ENCODE data around the gene AIF1L.
"Not testable (repeated sequence)": the region's sequence is repeated elsewhere in the genome, so short reads cannot be mapped to it uniquely, and the experiment has no call there.

Gene AIF1L

DNA sequence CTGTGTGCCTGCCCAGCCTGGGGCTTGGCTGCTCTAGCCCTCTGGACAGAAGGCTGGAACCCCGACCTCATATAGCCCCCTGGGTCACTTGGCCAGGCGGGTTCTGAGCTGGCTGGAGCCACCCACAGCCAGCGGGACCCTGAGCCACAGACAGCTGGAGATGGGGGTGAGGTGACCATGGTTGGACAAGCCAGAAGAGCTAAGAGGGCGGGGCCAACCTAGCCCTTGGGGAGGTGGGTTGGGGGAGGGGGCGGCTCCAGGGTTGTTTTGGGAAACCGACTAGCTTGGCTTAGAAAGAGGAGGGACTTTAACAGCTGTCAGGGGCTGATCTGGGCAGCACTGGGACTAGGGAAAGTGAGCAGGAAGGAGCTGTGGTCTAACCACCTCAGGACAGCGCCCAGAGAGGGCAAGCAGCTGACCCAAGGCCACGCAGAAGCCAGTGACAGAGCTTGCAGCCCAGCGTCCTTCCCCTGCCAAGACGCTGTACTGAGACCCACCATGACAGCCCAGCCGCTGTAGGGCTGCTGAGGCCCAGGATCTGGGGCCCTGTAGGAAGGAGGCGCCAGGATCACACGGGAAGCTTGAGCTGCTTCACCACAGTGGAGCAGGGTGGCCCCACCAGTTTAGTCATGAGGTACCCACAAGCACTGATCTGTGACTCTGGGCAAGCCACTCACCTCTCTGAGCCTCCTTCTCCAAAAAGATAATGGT, 2.2 kb downstream of the AIF1L start:
- DNase-seq (ENCODE audit: low read depth, low spot score) = no peak

DNA sequence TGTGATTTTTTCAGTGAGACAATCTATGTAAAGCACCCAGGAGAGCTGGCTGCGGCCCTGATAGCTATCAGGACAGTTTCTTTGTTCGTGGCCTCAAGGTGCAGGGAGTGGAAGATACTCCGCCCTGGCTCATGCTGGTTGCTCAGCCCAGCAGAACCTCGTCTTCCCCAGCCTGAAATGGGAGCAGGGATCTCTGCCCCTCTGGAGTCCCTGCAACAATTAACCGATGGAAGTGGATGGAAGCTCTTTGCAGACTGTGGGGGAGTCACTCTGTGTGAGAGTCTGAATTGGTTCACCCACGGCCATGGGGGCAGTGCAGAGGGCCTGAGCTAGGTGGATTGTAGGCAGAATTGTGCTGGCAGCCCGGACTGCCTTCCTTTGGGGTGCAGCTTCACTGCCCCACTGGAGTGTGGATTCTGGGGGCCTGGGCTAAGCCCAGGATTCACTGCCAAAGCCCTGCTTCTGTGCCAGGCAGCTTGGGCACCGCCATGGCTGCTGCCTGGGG, 2.8 kb downstream of the AIF1L start:
- no peak for DNase-seq (ENCODE audit: low read depth, low spot score)

DNA sequence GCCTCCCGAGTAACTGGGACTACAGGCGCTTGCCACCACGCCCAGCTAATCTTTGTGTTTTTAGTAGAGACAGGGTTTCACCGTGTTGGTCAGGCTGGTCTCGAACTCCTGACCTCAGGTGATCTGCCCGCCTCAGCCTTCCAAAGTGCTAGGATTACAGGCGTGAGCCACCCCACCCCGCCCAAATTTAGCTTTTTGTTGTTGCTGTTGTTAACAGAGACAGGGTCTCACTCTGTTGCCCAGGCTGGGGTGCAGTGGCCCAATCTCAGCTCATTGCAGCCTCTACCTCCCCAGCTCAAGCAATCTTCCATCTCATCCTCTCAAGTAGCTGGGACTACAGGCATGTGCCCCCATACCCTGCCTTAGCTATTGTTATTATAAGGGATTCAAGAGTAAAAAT, 3.5 kb downstream of the AIF1L start:
- not testable (repeated sequence) for DNase-seq (ENCODE audit: low read depth, low spot score)

DNA sequence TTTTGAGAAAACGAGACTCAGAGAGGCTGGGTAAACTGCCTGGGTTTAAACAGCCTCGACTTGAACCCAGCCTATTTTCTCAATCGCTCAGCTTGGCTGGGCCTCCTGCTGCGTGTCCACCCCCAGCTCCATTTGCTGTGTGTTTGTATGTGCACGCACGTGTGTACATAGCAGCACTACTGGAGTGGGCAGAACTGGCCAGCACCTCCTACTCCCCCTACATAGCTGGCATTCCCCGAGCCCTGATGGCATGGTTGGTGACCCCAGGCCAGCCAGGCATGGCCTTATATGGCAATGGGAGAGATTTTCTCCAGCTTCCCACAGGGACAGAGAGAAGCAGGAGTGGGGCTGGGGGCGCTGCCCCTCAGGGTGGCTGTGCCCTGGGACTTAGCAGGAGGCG, 4.1 kb downstream of the AIF1L start:
- DNase-seq (ENCODE audit: low read depth, low spot score) = no peak

DNA sequence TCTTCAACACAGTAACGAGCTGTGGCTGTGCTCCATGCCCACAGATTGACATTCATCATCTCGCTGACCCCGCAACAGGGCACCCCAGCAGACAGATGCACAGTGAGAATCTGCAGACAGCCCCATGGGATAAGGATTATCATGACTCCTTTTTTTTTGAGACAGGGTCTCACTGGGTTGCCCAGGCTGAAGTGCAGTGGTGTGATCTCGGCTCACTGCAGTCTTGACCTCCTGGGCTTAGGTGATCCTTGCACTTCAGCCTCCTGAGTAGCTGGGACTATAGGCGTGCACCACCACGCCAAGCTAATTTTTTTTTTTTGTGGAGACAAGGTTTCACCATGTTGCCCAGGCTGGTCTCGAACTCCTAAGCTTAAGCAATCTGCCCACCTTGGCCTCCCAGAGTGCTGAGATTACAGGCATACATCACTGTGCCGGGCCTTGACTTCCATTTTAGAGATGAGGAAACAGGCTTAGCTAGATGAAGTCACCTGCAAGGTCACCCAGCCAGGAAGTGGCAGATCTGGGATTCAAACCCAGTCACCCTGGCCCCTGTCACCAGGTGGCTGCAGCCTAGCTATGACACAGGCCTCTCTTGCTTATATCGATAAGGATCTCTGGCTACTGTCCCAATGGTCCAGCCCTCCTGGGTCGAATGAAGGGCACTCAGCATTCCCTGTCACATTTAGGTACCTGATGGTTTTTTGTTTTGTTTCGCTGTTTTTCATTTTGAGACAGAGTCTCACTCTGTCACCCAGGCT, 5.1 kb downstream of the AIF1L start:
- no peak for DNase-seq (ENCODE audit: low read depth, low spot score)

DNA sequence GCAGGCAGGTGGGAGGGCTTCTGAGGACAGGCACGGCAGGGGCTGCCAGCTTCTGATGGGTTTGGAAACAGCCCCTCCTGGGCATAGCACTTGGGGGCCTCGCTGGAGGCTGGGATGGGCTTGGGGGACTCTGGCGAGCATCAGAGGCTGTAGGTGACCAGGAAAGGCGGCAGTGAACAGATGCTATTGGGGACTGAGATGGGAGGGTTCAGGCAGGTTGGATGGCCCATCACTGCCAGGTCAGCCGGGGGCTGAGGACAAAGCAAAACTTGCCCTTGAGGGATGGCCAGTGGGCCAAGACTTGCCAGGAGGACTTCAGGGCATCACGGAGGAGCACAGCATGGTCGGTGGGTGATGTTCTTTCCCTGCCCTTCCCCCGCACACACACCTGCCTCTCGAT, 6.7 kb downstream of the AIF1L start:
- no peak for DNase-seq (ENCODE audit: low read depth, low spot score)

DNA sequence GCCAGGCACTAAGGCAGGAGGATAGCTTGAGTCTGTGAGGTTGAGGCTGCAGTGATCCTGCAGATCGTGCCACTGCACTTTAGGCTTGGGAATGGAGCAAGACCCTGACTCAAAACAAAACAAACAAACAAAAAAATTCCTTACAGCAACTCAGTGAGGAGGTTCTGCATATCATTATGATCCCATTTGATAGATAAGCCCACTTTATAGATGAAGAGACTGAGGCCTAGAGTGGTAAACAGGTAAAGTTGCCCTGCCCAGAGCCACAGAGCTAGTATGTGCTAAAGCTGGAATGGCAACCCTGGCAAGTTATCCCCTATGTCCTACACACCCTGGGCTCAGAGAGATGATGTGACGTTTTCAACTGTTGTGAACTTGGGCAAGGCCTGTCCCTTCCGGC, 7.2 kb downstream of the AIF1L start:
- DNase-seq (ENCODE audit: low read depth, low spot score) = no peak

DNA sequence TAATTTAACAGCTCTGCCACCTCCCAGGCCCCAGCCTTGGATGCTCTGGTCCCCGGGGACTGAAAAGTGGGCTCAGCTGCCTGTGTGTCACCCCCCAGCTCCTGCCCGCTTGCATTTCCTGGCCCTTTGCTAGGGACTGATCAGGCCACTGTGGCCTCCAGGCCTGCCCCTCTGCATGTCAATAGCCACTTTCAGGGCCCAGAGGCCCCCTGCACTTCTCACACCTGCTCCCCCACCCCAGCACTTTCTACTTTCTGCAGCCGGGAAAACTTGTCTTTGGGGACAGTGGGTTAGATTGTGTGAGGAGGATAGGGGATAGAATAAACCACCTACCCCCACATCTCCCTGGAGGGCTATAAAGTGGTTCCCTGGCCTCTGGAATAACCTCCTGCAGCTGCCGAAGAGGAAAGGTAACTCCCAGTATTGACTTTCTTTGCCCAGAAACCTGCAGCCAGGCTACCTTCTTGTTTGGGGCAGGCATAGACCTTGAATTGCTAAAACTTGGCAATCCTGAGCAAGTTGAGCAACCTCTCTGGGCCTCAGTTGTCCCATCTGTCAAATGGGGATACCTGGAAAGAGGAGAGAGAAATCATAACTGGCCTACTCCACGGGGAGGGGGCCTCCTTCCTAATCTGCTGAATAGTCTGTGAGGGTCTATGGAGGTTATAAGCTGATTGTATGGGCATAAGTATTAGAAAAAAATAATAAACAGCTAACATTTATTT, 7.8 kb downstream of the AIF1L start:
- DNase-seq (ENCODE audit: low read depth, low spot score) = no peak

DNA sequence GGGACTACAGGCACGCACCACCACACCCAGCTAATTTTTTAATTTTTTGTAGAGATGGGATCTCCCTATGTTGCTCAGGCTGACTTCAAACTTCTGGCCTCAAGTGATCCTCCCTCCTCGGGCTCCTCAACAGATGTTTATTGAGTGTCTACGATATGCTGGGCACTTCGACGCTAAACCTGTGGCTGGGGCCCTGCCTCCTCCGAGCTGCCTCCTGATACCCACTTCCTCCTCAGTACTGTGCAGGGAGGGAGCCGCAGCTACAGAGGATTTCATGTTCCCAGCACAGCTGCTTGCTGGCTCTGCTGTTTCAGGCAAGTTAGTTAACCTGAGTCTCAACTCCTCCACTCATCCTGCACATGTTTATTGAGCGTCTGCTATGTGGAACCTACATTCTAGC, 9.6 kb downstream of the AIF1L start:
- DNase-seq (ENCODE audit: low read depth, low spot score) = no peak

DNA sequence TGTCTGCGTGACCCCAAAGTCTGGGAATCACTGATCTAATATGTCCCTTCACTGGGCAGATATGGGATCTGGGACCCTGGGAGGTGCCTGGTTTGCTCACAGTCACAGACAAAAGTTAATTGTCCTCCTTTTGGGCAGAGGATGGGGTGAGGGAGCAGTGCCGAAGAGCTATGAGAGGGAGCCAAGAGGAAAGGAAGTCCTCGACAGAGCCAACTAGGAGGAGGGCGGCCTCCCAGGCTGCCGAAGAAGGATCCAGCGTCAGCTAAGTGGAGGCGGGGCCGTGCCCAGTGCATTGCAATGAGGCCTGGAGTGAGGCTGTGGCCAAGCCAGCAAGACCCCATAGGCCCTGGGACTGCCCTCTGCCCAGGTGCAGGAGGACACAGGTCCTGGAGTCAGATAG, 11.4 kb downstream of the AIF1L start:
- no peak for DNase-seq (ENCODE audit: low read depth, low spot score)

DNA sequence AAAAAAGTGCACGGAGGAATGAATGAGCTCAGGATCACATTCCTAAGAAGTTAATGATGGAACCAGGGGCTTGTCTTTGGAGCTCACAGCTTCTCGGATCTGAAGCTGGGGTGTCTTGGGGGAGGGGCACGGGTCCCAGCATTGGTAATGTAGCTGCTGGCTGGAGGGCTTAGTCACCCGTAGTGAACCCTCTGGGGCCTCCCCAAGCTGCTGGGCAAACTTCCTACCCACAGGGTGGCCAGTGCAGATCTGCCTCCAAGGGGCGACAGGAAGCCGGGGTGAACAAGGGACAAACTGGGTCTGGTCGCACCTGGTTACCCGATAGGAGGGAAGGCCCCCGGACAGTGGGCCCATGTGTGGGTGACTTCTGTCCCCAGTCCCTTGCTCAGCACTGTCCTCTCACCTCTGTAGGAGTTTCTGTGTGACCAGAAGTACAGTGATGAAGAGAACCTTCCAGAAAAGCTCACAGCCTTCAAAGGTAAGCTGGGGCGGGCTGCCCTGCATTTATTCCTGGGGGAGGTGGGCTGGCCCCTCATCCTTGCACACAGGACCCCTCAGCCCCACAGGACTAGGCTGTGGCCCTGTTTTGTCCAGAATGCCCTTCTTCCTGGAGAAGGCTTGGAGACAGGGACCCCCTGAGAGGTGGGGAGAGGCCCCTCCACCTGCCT, 15.0 kb downstream of the AIF1L start:
- DNase-seq (ENCODE audit: low read depth, low spot score) = no peak

DNA sequence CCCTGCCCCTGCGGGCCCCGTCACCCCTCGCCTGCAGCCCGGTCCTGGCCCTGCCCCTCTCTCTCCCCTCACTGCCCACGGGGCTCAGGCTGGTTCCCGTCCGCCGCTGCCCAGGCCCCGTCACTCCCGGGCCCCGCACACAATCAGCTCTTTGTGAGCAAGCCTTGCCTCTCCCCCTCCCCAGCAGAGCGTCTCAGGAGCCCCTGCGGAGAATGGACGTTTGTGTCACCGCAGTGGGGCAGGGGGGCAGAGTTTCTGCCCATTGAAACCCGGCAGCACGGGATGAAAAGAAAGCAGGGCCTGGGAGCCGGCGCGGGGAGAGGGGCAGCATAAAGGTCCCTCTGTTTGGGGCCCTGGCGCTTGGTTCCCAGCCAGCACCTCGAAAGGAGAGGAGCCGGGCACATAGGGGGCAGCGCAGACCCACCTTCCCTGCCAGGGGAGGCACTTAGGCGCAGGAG, 15.6 kb downstream of the AIF1L start:
- no peak for DNase-seq (ENCODE audit: low read depth, low spot score)

DNA sequence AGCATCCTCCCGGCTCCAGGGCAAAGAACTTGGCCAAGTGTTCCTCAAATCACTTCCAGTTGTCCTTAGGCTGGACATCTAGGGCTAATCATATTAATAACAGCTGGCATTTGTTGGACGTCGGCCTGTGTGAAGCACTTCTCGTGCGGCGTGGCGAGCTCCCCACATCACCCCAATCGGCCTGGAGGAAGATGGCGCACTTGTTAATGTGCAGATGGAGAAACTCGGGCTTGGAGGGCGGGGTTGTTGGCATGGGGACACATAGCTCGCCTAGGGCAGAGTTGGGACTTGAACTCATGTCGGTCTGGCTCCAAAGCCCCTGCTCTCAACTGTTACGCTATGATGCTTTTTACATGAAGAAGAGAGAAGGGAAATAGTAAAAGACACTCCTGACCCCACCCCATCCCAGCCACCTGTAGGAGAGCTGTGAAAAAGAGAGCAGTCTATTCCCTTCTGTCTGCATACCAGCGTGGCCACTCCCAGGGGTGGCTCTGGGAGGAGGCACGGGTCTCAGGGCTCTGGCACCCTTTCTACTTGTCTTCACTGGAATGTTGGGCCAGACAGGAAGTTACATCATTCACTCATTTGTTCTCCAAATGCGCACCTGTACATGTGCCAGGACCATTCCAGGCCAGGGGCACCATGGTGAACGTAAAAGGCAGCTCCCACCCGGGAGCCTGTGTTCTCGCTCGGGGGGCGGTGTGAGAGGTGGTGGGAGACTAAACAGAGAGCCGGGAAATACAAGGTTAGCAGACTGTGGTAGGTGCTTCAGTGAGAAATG, 16.2 kb downstream of the AIF1L start:
- DNase-seq (ENCODE audit: low read depth, low spot score) = no peak

DNA sequence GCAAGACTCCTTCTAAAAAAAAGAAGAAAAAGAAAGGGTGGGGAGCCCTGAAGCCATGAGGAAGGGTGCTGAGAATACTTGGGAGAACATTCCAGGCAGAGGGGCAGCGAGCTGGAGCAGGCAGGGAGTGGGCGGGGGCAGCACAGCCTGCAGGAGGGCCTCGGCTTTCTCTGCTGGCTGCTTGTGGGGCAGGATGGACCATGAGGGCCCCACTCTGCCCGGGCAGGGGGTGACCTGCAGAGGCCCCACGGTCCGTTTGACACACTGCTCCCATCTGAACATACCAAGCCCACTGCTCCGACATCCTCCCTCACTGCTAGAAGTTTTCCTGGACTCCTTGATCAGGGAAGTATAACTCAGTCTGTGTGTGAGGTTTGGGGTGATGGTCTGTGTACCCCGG, 17.3 kb downstream of the AIF1L start:
- no peak for DNase-seq (ENCODE audit: low read depth, low spot score)

DNA sequence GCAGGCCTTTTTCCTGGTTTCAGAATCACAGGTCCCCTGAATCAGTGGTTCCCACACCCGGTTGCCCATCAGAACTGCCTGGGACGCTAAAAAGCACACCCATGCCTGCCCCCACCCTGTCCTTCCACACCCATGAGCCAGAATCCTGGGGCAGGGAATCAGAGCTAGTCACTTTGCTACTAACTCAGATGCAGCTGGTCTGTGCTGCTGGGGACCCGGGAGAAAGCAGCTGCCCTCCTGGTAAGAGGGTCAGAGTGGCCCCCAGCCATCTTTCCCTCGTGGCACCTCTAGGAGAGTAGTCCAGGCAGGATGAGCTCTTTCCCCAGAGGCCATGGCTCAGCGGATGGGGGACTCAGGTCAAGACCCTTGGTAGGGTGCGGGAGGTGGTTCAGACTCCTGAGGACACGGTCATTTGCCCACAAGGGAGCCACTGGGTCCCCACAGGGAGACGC, 17.8 kb downstream of the AIF1L start:
- DNase-seq (ENCODE audit: low read depth, low spot score) = no peak

DNA sequence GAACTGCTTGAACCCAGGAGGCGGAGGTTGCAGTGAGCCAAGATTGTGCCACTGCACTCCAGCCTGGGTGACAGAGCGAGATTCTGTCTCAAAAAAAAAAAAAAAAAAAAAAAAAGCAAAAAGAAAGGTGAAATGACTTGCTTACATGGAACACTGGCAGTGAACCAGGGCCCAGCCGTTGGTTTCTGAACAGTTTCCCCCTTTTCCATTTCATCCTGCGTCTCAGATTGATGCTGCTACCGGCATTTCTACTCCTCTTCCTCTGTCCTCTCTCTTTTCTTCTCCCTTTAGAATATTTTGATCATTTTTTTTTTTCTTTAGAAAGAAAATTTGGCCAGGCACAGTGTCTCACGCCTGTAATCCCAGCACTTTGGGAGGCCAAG, 19.0 kb downstream of the AIF1L start:
- not testable (repeated sequence) for DNase-seq (ENCODE audit: low read depth, low spot score)

DNA sequence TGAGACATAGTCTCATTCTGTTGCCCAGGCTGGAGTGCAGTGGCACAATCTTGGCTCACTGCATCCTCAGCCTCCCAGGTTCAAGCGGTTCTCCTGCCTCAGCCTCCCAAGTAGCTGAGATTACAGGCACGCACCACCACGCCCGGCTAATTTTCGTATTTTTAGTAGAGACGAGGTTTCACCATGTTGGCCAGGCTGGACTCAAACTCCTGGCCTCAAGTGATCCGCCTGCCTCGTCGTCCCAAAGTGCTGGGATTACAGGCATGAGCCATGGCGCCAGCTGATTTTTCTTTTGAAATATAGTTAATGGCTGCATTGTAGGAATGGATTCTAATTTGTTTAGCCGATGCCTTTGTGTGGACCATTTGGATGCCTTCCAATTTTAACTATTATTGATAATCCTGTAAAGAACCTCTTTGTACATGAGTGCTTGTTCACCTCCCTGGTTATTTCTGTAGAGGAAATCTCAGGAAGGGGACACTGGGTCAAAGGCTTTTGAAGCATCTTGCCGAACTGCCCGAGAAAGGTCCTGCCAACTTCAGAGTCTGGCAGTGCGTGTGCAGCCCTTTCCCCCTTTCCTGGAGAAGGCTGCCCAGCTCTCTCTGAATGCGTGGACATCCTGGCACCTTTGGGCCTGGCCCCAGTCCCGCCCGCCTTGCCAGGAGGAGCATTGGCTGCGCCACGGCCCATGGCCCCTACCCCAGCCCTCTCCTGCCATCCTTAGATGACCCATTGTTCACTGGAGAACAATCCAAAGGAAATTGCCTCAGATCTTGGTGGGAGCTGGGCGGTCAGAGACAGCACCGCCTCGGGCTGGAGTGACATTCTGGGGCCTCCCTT, 20.2 kb downstream of the AIF1L start:
- DNase-seq (ENCODE audit: low read depth, low spot score) = no peak

DNA sequence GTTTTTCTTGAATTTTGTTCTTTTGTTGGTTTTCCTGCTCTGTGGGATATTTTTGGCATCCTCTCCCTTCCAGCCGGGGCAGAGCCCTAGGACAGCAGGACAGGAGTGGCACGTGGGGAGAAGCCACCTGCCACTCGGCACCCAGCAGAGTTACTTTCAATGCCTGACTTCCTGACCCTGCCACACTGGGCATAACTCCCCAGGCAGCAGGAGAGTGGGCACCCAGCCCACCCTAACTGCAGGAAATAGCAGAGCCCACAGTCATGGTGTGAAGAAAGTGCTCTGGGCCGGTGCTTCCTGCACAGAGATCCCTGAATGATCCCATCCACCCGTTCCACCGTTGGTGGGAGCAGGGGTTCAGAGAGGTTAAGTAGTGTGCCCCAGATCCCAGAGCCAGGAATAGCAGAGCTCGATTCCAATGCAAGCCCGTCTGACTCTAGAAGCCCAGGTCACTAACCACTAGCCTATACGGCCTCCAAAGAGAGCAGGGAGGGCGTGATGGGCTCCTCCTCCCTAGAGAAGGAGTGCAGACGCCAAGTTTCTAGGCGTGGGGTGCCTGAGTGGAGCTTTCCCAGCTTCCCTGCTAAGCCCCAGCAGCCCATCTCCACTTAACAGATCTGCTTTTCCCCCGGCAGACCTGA, 20.9 kb downstream of the AIF1L start:
- DNase-seq (ENCODE audit: low read depth, low spot score) = no peak

DNA sequence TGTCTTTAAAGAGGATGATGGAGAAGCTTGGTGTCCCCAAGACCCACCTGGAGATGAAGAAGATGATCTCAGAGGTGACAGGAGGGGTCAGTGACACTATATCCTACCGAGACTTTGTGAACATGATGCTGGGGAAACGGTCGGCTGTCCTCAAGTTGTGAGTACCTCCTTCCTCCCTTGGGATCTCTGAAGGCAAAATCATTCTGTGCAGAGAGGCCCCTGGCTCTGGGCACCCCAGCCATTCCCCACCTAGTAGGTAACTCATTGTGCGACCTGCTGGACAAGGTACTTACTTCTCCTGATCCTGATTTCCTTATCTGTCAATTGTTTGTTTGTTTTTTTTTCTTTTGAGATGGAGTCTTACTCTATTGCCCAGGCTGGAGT, 21.4 kb downstream of the AIF1L start:
- no peak for DNase-seq (ENCODE audit: low read depth, low spot score)

DNA sequence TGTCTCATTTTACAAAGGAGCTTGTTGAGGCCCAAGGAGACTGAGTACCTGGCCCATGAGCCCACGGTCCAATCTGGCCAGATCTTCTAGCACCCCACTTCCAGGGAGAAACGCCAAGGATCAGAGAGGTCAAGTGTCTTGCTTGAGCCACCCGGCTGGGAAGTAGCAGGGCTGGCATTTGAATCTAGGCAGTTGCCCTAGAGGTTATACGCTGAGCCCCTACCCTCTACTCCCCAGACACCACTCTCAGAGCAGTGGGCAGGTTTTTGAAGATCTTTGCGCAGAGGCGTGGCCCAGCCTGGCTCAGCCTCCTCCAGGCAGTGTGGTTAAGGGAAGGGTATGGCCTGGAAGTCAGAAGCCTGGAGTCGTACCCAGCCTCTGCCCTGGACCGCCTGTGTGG, 23.3 kb downstream of the AIF1L start:
- no peak for DNase-seq (ENCODE audit: low read depth, low spot score)
